SU-DHL-6 (cell line): ENCODE results near the gene EBF3.

Source experiments
- EZH2phosphoT487 ChIP-seq: fragments of 200-600 bp; sonication (generic), shearing (Covaris generic); conservative IDR thresholded peaks from 2 replicates; pipeline ENCODE4 v1.6.1; 2018; ENCODE audit warnings: mild to moderate bottlenecking, antibody characterized with exemption, low read length, moderate library complexity, mixed read lengths
- TF ChIP-seq, protein P1 (sequence below): fragments of 200-600 bp; sonication (generic); IDR thresholded peaks from one replicate; pipeline ENCODE4 v1.5.1; 2017; ENCODE audit warnings: antibody characterized with exemption, mild to moderate bottlenecking, low read length, moderate library complexity; ENCODE audit not compliant: insufficient read depth, poor library complexity, severe bottlenecking

DNA sequence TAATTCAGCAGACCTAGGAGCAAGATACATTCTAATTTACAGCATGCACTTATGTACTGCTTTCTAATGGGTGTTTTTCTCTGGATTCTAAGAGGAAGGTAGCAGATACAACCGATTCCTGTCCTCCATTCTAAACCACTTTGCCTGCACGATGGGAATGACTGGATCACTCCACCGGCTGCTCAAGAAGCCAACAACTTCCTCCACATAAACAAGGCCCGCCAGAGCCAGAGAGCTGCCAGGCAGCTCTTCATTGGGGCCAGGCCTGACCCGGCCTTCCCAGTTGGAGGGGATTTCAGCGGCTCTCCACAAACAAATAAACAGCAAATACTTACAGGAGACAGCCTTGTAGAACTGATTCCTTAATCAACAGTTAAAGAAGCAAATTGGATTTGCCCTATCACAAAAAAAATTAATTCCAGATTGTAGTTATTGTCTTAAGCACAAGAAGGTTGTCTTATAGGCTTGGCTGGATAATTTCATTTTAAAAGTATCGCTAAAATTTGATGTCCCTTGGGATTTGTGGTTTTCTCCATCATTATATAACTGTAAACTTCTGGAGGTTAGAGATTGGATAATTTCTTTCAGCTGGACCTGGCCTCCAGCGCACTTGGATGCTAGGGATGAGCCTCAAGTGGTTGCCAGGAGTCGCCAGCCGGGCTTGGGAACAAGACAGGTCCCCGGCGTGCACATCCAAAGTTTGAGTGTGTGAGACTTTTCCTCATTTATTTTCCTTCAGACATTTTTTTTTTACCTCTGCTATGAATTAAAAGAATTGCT, 20.9 kb downstream of the EBF3 start:
- TF ChIP-seq, protein P1, sequence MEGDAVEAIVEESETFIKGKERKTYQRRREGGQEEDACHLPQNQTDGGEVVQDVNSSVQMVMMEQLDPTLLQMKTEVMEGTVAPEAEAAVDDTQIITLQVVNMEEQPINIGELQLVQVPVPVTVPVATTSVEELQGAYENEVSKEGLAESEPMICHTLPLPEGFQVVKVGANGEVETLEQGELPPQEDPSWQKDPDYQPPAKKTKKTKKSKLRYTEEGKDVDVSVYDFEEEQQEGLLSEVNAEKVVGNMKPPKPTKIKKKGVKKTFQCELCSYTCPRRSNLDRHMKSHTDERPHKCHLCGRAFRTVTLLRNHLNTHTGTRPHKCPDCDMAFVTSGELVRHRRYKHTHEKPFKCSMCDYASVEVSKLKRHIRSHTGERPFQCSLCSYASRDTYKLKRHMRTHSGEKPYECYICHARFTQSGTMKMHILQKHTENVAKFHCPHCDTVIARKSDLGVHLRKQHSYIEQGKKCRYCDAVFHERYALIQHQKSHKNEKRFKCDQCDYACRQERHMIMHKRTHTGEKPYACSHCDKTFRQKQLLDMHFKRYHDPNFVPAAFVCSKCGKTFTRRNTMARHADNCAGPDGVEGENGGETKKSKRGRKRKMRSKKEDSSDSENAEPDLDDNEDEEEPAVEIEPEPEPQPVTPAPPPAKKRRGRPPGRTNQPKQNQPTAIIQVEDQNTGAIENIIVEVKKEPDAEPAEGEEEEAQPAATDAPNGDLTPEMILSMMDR: no peak
- TF ChIP-seq EZH2phosphoT487: no peak
